Endothelial cell of umbilical vein (primary cell): ENCODE data around the gene PCYOX1L. TPM values are rescaled to one million over a fixed set of nuclear protein-coding genes. Genes with fewer than 3 reads are reported as not detected.
A peak's percentile ranks its signal among the peaks of the same experiment; 100 is the strongest.

ENCODE experiments used
- BruUV-seq: library from RNA; stranded (reverse); fragments of 400-500 nt; replicated peaks from 2 replicates; lab custom pipeline; 2021; lab: Mats Ljungman, UMichigan
- CTCF ChIA-PET: fragments of 300-600, 350-600 bp; sonication (Branson Sonifier 250); formaldehyde crosslinking; loops from one replicate; lab custom pipeline; 2021; ENCODE audit warnings: antibody characterized with exemption, inconsistent platforms; lab: Charles Lee
- POLR2A ChIA-PET: fragments of 300-600, 350-600 bp; sonication (Branson Sonifier 250); formaldehyde crosslinking; loops from one replicate; lab custom pipeline; 2021; ENCODE audit warnings: antibody characterized with exemption, inconsistent platforms; lab: Charles Lee
- DNase-seq: peaks from one replicate; pipeline ENCODE4 v3.0.0-alpha.2; 2011; ENCODE audit warnings: low read depth, low spot score
- FAIRE-seq: peaks from 2 replicates; lab custom pipeline; 2011; peaks lifted over from hg19 to GRCh38; lab: Jason Lieb, UNC
- H2AFZ ChIP-seq: 2 replicates; pipeline ENCODE4 v1.6.0; 2012; ENCODE audit warnings: low read depth, low read length, control low read depth, inconsistent platforms
- H3K27ac ChIP-seq: 2 replicates; pipeline ENCODE4 v1.5.1; 2011; ENCODE audit warnings: low read depth, mild to moderate bottlenecking, control low read depth, low read length, moderate library complexity; ENCODE audit not compliant: insufficient read depth
- H3K27me3 ChIP-seq, 2 experiments: 2 replicates each; pipeline versions ENCODE4 v1.6.0 to v1.6.1; 2011; ENCODE audit warnings: low read length in 2 of 2, mixed read lengths in 1 of 2; ENCODE audit not compliant: control insufficient read depth in 2 of 2, insufficient read depth in 2 of 2
- H3K36me3 ChIP-seq, 2 experiments: 2 replicates in 1 of 2; 3 replicates in 1 of 2; pipeline ENCODE4 v1.5.1; 2011; ENCODE audit warnings: low read length in 2 of 2, mild to moderate bottlenecking in 1 of 2, moderate library complexity in 1 of 2; ENCODE audit not compliant: control insufficient read depth in 2 of 2, insufficient read depth in 2 of 2; ENCODE audit errors: extremely low read depth in 1 of 2
- H3K4me1 ChIP-seq: 3 replicates; pipeline ENCODE4 v1.5.1; 2011; ENCODE audit warnings: mild to moderate bottlenecking, low read length; ENCODE audit not compliant: control insufficient read depth, insufficient read depth; ENCODE audit errors: extremely low read depth
- H3K4me2 ChIP-seq: 2 replicates; pipeline ENCODE4 v1.6.1; 2011; ENCODE audit warnings: low read length, control low read depth, mixed read lengths; ENCODE audit not compliant: insufficient read depth
- H3K4me3 ChIP-seq, 3 experiments: fragments of 200-600 bp in 1 of 3; sonication (generic), shearing (Covaris generic) in 1 of 3; replicated peaks in 1 of 3; 2 replicates each; pipeline ENCODE4 v1.5.1; 2011 to 2016; ENCODE audit warnings: control low read depth in 3 of 3, low read length in 3 of 3, mild to moderate bottlenecking in 2 of 3, inconsistent platforms in 1 of 3, low read depth in 1 of 3, moderate library complexity in 1 of 3; ENCODE audit not compliant: insufficient read depth in 1 of 3
- H3K79me2 ChIP-seq: 2 replicates; pipeline ENCODE4 v1.6.0; 2012; ENCODE audit warnings: low read length, inconsistent platforms; ENCODE audit not compliant: control insufficient read depth, insufficient read depth
- H3K9ac ChIP-seq: replicated peaks from 2 replicates; pipeline ENCODE3; 2011; ENCODE audit warnings: low read length, control low read depth; ENCODE audit not compliant: insufficient read depth; ENCODE audit errors: extremely low read depth
- H3K9me1 ChIP-seq: replicated peaks from 3 replicates; pipeline ENCODE4 v1.6.0; 2011; ENCODE audit warnings: mild to moderate bottlenecking, low read length; ENCODE audit not compliant: control insufficient read depth, insufficient read depth; ENCODE audit errors: extremely low read depth
- H3K9me3 ChIP-seq: replicated peaks from 2 replicates; pipeline ENCODE4 v1.5.1; 2012; ENCODE audit warnings: low read length, inconsistent platforms; ENCODE audit not compliant: control insufficient read depth, insufficient read depth
- H4K20me1 ChIP-seq: replicated peaks from 2 replicates; pipeline ENCODE3; 2011; ENCODE audit warnings: mild to moderate bottlenecking, low read length; ENCODE audit not compliant: control insufficient read depth, insufficient read depth; ENCODE audit errors: extremely low read depth
- EZH2 ChIP-seq: IDR thresholded peaks from 2 replicates; pipeline ENCODE4 v1.6.1; 2012; ENCODE audit warnings: borderline replicate concordance, low read depth, mild to moderate bottlenecking, moderate library complexity, low read length, inconsistent platforms; ENCODE audit not compliant: severe bottlenecking
- FOS ChIP-seq: IDR thresholded peaks from 2 replicates; pipeline ENCODE4 v1.6.1; 2011; ENCODE audit warnings: mild to moderate bottlenecking, low read length, moderate library complexity, borderline replicate concordance; ENCODE audit not compliant: insufficient read depth
- GATA2 ChIP-seq: IDR thresholded peaks from 2 replicates; pipeline ENCODE4 v1.7.0; 2011; ENCODE audit warnings: low read depth, mild to moderate bottlenecking, moderate library complexity, mixed read lengths, low read length; ENCODE audit not compliant: insufficient read length, insufficient read depth
- JUN ChIP-seq: IDR thresholded peaks from 2 replicates; pipeline ENCODE4 v1.6.1; 2011; ENCODE audit warnings: borderline replicate concordance, low read depth; ENCODE audit not compliant: insufficient read length, insufficient read depth
- MAX ChIP-seq: IDR thresholded peaks from 2 replicates; pipeline ENCODE4 v1.6.1; 2011; ENCODE audit not compliant: insufficient read depth, insufficient read length
- MYC ChIP-seq: IDR thresholded peaks from one replicate; pipeline ENCODE4 v1.6.1; 2011; ENCODE audit warnings: mild to moderate bottlenecking, low read depth, low read length
- POLR2A ChIP-seq: IDR thresholded peaks from 2 replicates; pipeline ENCODE4 v1.6.1; 2012; ENCODE audit warnings: low read depth, mild to moderate bottlenecking, control low read depth, low read length
- POLR2AphosphoS5 ChIP-seq: IDR thresholded peaks from 2 replicates; pipeline ENCODE4 v1.6.1; 2012; ENCODE audit warnings: low read depth, mild to moderate bottlenecking, control low read depth, low read length, moderate library complexity; ENCODE audit not compliant: insufficient read depth
- dilution Hi-C: fragments of 300-500 bp; cut with MboI; formaldehyde crosslinking; loops from one replicate; pipeline ENCODE4 v1.15.0; 2019; ENCODE audit warnings: low sequenced_read_pairs; ENCODE audit not compliant: extremely low pct_ligation_motif_present
- intact Hi-C: fragments of 100-400 bp; cut with micrococcal nuclease; formaldehyde crosslinking; loops from one replicate; pipeline ENCODE4 v1.10.0; 2022
- polyA plus RNA-seq, 4 experiments: library from polyadenylated mRNA; depleted of rRNA in 3 of 4; stranded (reverse) in 3 of 4; unstranded in 1 of 4; fragments of >200 nt; gene quantifications; 2 replicates each; pipeline versions ENCODE4 v1.2.1 to v1.2.3, GENCODE V29; 2011 to 2012; ENCODE audit warnings: missing spikeins in 1 of 4
- total RNA-seq: library from RNA; stranded (reverse); gene quantifications from 2 replicates; pipeline ENCODE4 v1.2.3, GENCODE V29; 2021

PCYOX1L gene
- total and polyA plus RNA-seq, 2 donors (not counting 3 experiments of a cell fraction or from before 2014, with no cell fraction given): 23.3 to 28.1 TPM

- FAIRE-seq (no peak), DNase-seq (peak; percentile 23)
- Histone ChIP-seq H3K27me3 (no peaks in the 10 kb centered on the region), H3K9ac (no peak overlapping the region), H3K4me2 (peak overlapping the region; percentile 23), H3K79me2 (no peaks in the 10 kb centered on the region), H3K4me1 (peaks cover 23% of the 10 kb centered on the region), H4K20me1 (no peaks in the 10 kb centered on the region), H2AFZ (no peak overlapping the region), H3K9me1 (no peaks in the 10 kb centered on the region), H3K9me3 (no peaks in the 10 kb centered on the region), H3K36me3 (peaks cover 0 to 3% of the 10 kb centered on the region in 2 experiments), H3K4me3 (no peak overlapping the region), H3K27ac (peak overlapping the region; percentile 49)
- BruUV-seq: TSS peak; percentile 77
- TF ChIP-seq EZH2: no peak
- TF ChIP-seq JUN: no peak
- TF ChIP-seq GATA2: no peak
- no peak for TF ChIP-seq POLR2A
- no peak for TF ChIP-seq MYC
- TF ChIP-seq FOS: no peak
- no peak for TF ChIP-seq MAX
- no peak for TF ChIP-seq POLR2AphosphoS5
- ChIA-PET POLR2A (interaction anchor here (1.4 kb wide), 1 partner anchor 11 kb away, joined by 3 read pairs; no protein-coding TSS in a partner anchor), CTCF (interaction anchor here (1.0 to 4.4 kb wide), 8 partner anchors 10 to 180 kb away, joined by 3 to 26 read pairs (median 6); no protein-coding TSS in a partner anchor)
- dilution Hi-C loops (no loop called here), intact Hi-C loops (loop anchor here (2.0 to 5.0 kb wide), 2 partner anchors 37 to 252 kb away; partner anchors contain the start of gene GRPEL2)
These were observed 47.4 kb upstream of the PCYOX1L start for GRCh38 chr5:149310488-149310887.
